ENCODE measurements around the gene BBS12.

- TF ChIP-seq TAF1 (conservative IDR thresholded peaks at IDR 0.05) (no peak), GABPA (IDR thresholded peaks at IDR 0.05 in 1 of 2, conservative IDR thresholded peaks at IDR 0.05 in 1 of 2) (no peak), CTCF (IDR thresholded peaks at IDR 0.05; ENCODE audit: low read depth, low read length, missing input control) (no peak), REST (IDR thresholded peaks at IDR 0.05) (no peak), MAX (IDR thresholded peaks at IDR 0.05) (no peak), SP1 (IDR thresholded peaks at IDR 0.05) (no peak), YY1 (IDR thresholded peaks at IDR 0.05) (no peak), EGR1 (IDR thresholded peaks at IDR 0.05; ENCODE audit: low read depth in 2 of 2) (no peak), RAD21 (IDR thresholded peaks at IDR 0.05) (no peak), NR2F2 (IDR thresholded peaks at IDR 0.05) (no peak), FOXA2 (IDR thresholded peaks at IDR 0.05) (no peak)
These were observed 39.6 kb upstream of the BBS12 start for GRCh38 chr4:122692641-122693520.
